Measurements from ENCODE around the gene FOXP1. TPM values are rescaled to one million over a fixed set of nuclear protein-coding genes. Genes with fewer than 3 reads are reported as not detected.
A peak's percentile ranks its signal among the peaks of the same experiment; 100 is the strongest.

Gene FOXP1
- total and polyA plus RNA-seq, 2 of the 8 experiments (the other 6 are each of a cell fraction or from before 2014, with no cell fraction given): 13.9 to 25.4 TPM

DNA sequence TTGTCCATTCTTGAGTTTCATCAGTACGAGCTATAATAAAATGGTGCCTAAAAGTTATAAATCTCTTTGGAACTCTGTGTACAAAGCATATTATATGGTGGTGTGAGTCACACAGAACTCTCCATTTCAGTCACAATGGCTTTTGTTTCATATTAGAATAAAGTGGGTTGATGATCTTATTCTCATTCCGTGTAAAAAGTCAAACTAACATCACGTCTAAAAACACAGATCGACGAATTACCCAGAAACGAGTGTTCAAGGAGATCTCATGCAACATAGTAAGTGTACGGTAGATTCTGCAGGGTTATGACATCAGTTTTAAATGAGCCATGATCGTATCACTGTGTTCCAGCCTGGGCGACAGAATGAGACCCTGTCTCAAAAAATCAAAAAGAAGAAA is 122.4 kb downstream of the FOXP1 start:
- DNase-seq (ENCODE audit: low read depth in 1 of 2, low spot score in 2 of 2) (no peak), FAIRE-seq (peak; percentile 13)
- H3K27me3 ChIP-seq (replicated peaks in 1 of 4; ENCODE audit: control insufficient read depth in 3 of 4, extremely low read depth in 1 of 4, insufficient read depth in 3 of 4, low read length in 3 of 4): no peaks in the 10 kb centered on the region
- no peak overlapping the region for H3K4ac ChIP-seq (replicated peaks; ENCODE audit: insufficient read length, low read depth, low read length)
- no peak overlapping the region for H3K14ac ChIP-seq (ENCODE audit: insufficient read length)
- no peak overlapping the region for H3K4me2 ChIP-seq (ENCODE audit: insufficient read depth in 1 of 2, low read depth in 2 of 2, low read length in 2 of 2)
- H4K91ac ChIP-seq (replicated peaks; ENCODE audit: insufficient read length, low read length): no peak overlapping the region
- H3K4me3 ChIP-seq (ENCODE audit: extremely low read depth in 1 of 4, insufficient read depth in 2 of 4, low read depth in 3 of 4, low read length in 4 of 4): no peak overlapping the region
- no peaks in the 10 kb centered on the region for H4K20me1 ChIP-seq (replicated peaks in 1 of 2; ENCODE audit: control insufficient read depth in 1 of 2, insufficient read depth in 2 of 2, low read length in 2 of 2)
- no peak overlapping the region for H2AFZ ChIP-seq (ENCODE audit: low read length)
- H3K56ac ChIP-seq (replicated peaks; ENCODE audit: insufficient read length, low read depth, low read length): no peak overlapping the region
- no peaks in the 10 kb centered on the region for H3K23me2 ChIP-seq (ENCODE audit: low read depth, low read length)
- 91% methylated on average over 9 of the region's 9 CpGs; no CpG with 5 or more reads in 1 of the 2 experiments for WGBS, 2 experiments (ENCODE audit: extremely low coverage in 1 of 2, insufficient coverage in 1 of 2, insufficient read length in 1 of 2, insufficient replicate concordance in 2 of 2, low coverage in 1 of 2, low lambda C conversion rate in 2 of 2, missing lambda C conversion rate in 1 of 2)
- no peak overlapping the region for H2BK120ac ChIP-seq (replicated peaks; ENCODE audit: low read depth, low read length)
- H3K4me1 ChIP-seq (replicated peaks in 1 of 4; ENCODE audit: control insufficient read depth in 3 of 4, insufficient read depth in 4 of 4, low read length in 3 of 4): peaks cover 0 to 3% (median 0%) of the 10 kb centered on the region in 4 experiments; a peak in 1 of 7 replicates
- H2BK15ac ChIP-seq (ENCODE audit: low read length): no peak overlapping the region
- POLR2A ChIA-PET (ENCODE audit: partially characterized antibody): no interaction called here
- no peak overlapping the region for H4K8ac ChIP-seq (ENCODE audit: extremely low read depth, insufficient read depth, low read length)
- no peak overlapping the region for H4K5ac ChIP-seq (ENCODE audit: insufficient read length, low read depth, low read length)
- CTCF ChIA-PET (ENCODE audit: partially characterized antibody): interaction anchor here (0.6 to 1.9 kb wide), 4 partner anchors 9 to 48 kb away, joined by 3 to 6 read pairs (median 4); no protein-coding TSS in a partner anchor
- no peaks in the 10 kb centered on the region for H3K36me3 ChIP-seq (ENCODE audit: control insufficient read depth in 2 of 4, insufficient read depth in 4 of 4, low read length in 3 of 4)
- H3K9me3 ChIP-seq (ENCODE audit: insufficient read depth in 2 of 2, low read depth in 1 of 2, low read length in 1 of 2): no peaks in the 10 kb centered on the region
- H2AK5ac ChIP-seq (ENCODE audit: low read depth, low read length): no peak overlapping the region
- no peak overlapping the region for H2BK12ac ChIP-seq (ENCODE audit: low read depth, low read length)
- TF ChIP-seq EP300 (IDR thresholded peaks at IDR 0.05; ENCODE audit: borderline replicate concordance in 1 of 2, low read depth in 2 of 2, low read length in 2 of 2) (no peak), ASH2L (IDR thresholded peaks at IDR 0.05; ENCODE audit: low read length) (no peak), KDM5A (IDR thresholded peaks at IDR 0.05; ENCODE audit: low read length) (no peak), RBBP5 (IDR thresholded peaks at IDR 0.05; ENCODE audit: borderline replicate concordance, low read depth, low read length) (no peak), HDAC2 (IDR thresholded peaks at IDR 0.05; ENCODE audit: borderline replicate concordance in 1 of 2, low read depth in 2 of 2, low read length in 2 of 2) (no peak), HDAC6 (IDR thresholded peaks at IDR 0.05; ENCODE audit: low read depth, low read length) (no peak), SIX5 (IDR thresholded peaks at IDR 0.05; ENCODE audit: low read depth, low read length) (no peak), CBX8 (IDR thresholded peaks at IDR 0.05; ENCODE audit: borderline replicate concordance, low read depth, low read length) (no peak), MAFK (IDR thresholded peaks at IDR 0.05; ENCODE audit: low read depth, low read length) (no peak)
- TF ChIP-seq, protein P1, sequence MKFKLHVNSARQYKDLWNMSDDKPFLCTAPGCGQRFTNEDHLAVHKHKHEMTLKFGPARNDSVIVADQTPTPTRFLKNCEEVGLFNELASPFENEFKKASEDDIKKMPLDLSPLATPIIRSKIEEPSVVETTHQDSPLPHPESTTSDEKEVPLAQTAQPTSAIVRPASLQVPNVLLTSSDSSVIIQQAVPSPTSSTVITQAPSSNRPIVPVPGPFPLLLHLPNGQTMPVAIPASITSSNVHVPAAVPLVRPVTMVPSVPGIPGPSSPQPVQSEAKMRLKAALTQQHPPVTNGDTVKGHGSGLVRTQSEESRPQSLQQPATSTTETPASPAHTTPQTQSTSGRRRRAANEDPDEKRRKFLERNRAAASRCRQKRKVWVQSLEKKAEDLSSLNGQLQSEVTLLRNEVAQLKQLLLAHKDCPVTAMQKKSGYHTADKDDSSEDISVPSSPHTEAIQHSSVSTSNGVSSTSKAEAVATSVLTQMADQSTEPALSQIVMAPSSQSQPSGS (IDR thresholded peaks at IDR 0.05; ENCODE audit: low read length): no peak
- H2BK20ac ChIP-seq (ENCODE audit: low read length): no peak overlapping the region
- H2BK5ac ChIP-seq (ENCODE audit: low read depth, low read length): no peak overlapping the region
- H3K9ac ChIP-seq (replicated peaks in 1 of 4; ENCODE audit: extremely low read depth in 1 of 4, low read depth in 3 of 4, low read length in 3 of 4): no peak overlapping the region
- no peak overlapping the region for H3K23ac ChIP-seq (ENCODE audit: insufficient read length)
- no peak overlapping the region for H3K18ac ChIP-seq (ENCODE audit: extremely low read depth, low read length)
- no peaks in the 10 kb centered on the region for H3K79me2 ChIP-seq (ENCODE audit: control insufficient read depth in 1 of 2, insufficient read depth in 2 of 2, low read length in 2 of 2)
- no peaks in the 10 kb centered on the region for H3K79me1 ChIP-seq (ENCODE audit: low read depth, low read length)
- H3K27ac ChIP-seq (ENCODE audit: low read depth, low read length): no peak overlapping the region

Measured in H1 (cell line).